Kidney (tissue), 14 donors: ENCODE data around the gene EHD1. TPM values are rescaled to one million over a fixed set of nuclear protein-coding genes. Genes with fewer than 3 reads are reported as not detected.
A peak's percentile ranks its signal among the peaks of the same experiment; 100 is the strongest.

Experiments
- DNase-seq, 5 donors: peaks; one replicate each; pipeline ENCODE4 v3.0.0-alpha.2; 2013 to 2020
- FAIRE-seq: peaks from 2 replicates; lab custom pipeline; 2012; peaks lifted over from hg19 to GRCh38; lab: Jason Lieb, UNC
- H3K27ac ChIP-seq, 2 donors: one replicate each; pipeline ENCODE4 v1.7.0; 2013; ENCODE audit warnings: low read depth in 2 of 2, low read length in 2 of 2, inconsistent platforms in 1 of 2
- H3K27me3 ChIP-seq: one replicate; pipeline ENCODE4 v1.7.1; 2013; ENCODE audit warnings: low read length, inconsistent platforms; ENCODE audit not compliant: control insufficient read depth, insufficient read depth
- H3K36me3 ChIP-seq, 3 donors: one replicate each; pipeline versions ENCODE4 v1.7.0 to v1.7.1; 2013; ENCODE audit warnings: low read length in 3 of 3, control low read depth in 1 of 3, inconsistent platforms in 1 of 3; ENCODE audit not compliant: insufficient read depth in 3 of 3, control insufficient read depth in 2 of 3
- H3K4me1 ChIP-seq, 3 donors: one replicate each; pipeline versions ENCODE4 v1.7.0 to v1.7.1; 2013; ENCODE audit warnings: low read length in 3 of 3, inconsistent platforms in 1 of 3, low read depth in 1 of 3; ENCODE audit not compliant: control insufficient read depth in 2 of 3, insufficient read depth in 2 of 3
- H3K4me3 ChIP-seq, 3 donors: one replicate each; pipeline versions ENCODE4 v1.7.0 to v1.8.1; 2013; ENCODE audit warnings: low read length in 3 of 3, control low read depth in 1 of 3, inconsistent platforms in 1 of 3
- H3K9ac ChIP-seq, 3 donors: one replicate each; pipeline versions ENCODE4 v1.7.0 to v1.7.1; 2013; ENCODE audit warnings: low read length in 3 of 3, control low read depth in 1 of 3, inconsistent platforms in 1 of 3
- H3K9me3 ChIP-seq, 3 donors: one replicate each; pipeline versions ENCODE4 v1.7.0 to v1.7.1; 2013; ENCODE audit warnings: low read length in 3 of 3, control low read depth in 1 of 3, inconsistent platforms in 1 of 3; ENCODE audit not compliant: control insufficient read depth in 2 of 3, insufficient read depth in 1 of 3
- CTCF ChIP-seq: IDR thresholded peaks from 3 replicates; pipeline ENCODE4 v1.5.1; 2012; ENCODE audit warnings: mild to moderate bottlenecking, moderate library complexity, borderline replicate concordance; ENCODE audit not compliant: insufficient read depth; ENCODE audit errors: extremely low read depth
- intact Hi-C: fragments of 100-400 bp; cut with DNase I; formaldehyde crosslinking; loops from one replicate; pipeline ENCODE4 v1.11.1; 2022
- polyA plus RNA-seq: library from polyadenylated mRNA; stranded (reverse); fragments of 350-450 nt; fragmentation: Illumina TruSeq; extraction: RNeasy Lipid Tissue Mini Kit (QIAGEN cat#74804); gene quantifications from one replicate; pipeline ENCODE4 v1.2.3, GENCODE V29; 2014; ENCODE audit warnings: low read depth, low replicate concordance; ENCODE audit not compliant: insufficient read depth
- total RNA-seq: library from RNA; stranded (reverse); fragmentation: NEBNext Ultra II Directional; extraction: Animal tissue kit (Norgen Biotek cat#: 25700); gene quantifications from one replicate; pipeline ENCODE4 v1.2.1, GENCODE V29; 2021
- donor health status: control.
- donor health status: control.
- donor health status: control.
- donor health status: control.
- donor health status: control.
- donor health status: DM: yes; HTN: yes; CAD: no.
- donor health status: Normal renal cell carcinoma (clear cell type).

EHD1 gene
- total and polyA plus RNA-seq, 2 donors from 2014 or later, result 48.9 to 76.1 TPM

- peaks cover 0 to 55% (median 33%) of the 10 kb centered on the region in 3 donors for H3K4me1 ChIP-seq
- FAIRE-seq, result no peak
- H3K27ac ChIP-seq, result peak overlapping the region in 1 of 2 donors; percentile 34
Observed at GRCh38 chr11:64866173-64866491, 12.3 kb downstream of the EHD1 start.

GRCh38 chr11:64865286-64866172 lies 12.9 kb downstream of the EHD1 start:
- no peak for FAIRE-seq
- Histone ChIP-seq H3K36me3 (no peaks in the 10 kb centered on the region), H3K27ac (peak overlapping the region; percentile 68 to 78), H3K9me3 (no peaks in the 10 kb centered on the region), H3K4me1 (peaks cover 0 to 50% (median 28%) of the 10 kb centered on the region in 3 donors), H3K4me3 (no peak overlapping the region), H3K27me3 (no peaks in the 10 kb centered on the region), H3K9ac (peak overlapping the region in 1 of 3 donors; percentile 15)
- TF ChIP-seq CTCF, result no peak
- intact Hi-C loops, result no loop called here
- DNase-seq, result no peak

More at GRCh38 chr11:64866173-64866491, 12.3 kb downstream of the EHD1 start:
- DNase-seq, result no peak
- no peaks in the 10 kb centered on the region for H3K27me3 ChIP-seq
- TF ChIP-seq CTCF, result no peak
- intact Hi-C loops, result no loop called here
- no peaks in the 10 kb centered on the region for H3K9me3 ChIP-seq
- no peaks in the 10 kb centered on the region for H3K36me3 ChIP-seq
- no peak overlapping the region for H3K9ac ChIP-seq
- no peak overlapping the region for H3K4me3 ChIP-seq

GRCh38 chr11:64864473-64865285 lies 13.7 kb downstream of the EHD1 start:
- Histone ChIP-seq H3K4me1 (peaks cover 0 to 45% (median 21%) of the 10 kb centered on the region in 3 donors), H3K27me3 (no peaks in the 10 kb centered on the region), H3K27ac (peak overlapping the region; percentile 68 to 78), H3K9ac (peak overlapping the region in 1 of 3 donors; percentile 15), H3K9me3 (no peaks in the 10 kb centered on the region), H3K4me3 (no peak overlapping the region), H3K36me3 (peaks cover 0 to 5% (median 4%) of the 10 kb centered on the region in 3 donors)
- intact Hi-C loops, result no loop called here
- DNase-seq, result peak in 2 of 5 donors; percentile 80 to 94
- no peak for TF ChIP-seq CTCF
- no peak for FAIRE-seq
